OCI-LY3 (cell line): Measurements from ENCODE around the gene RNU5D-1.

Experiments
- H2AFZ ChIP-seq: fragments of 200-600, 300-600 bp; shearing (Covaris generic); 2 replicates; pipeline ENCODE4 v1.6.0; 2014; ENCODE audit warnings: antibody characterized with exemption, low read depth, low read length
- H3K27ac ChIP-seq: fragments of 200-600, 300-600 bp; sonication (generic); 2 replicates; pipeline ENCODE4 v1.5.1; 2014; ENCODE audit warnings: mild to moderate bottlenecking, low read length, moderate library complexity, mixed read lengths
- H3K27me3 ChIP-seq: fragments of 200-600, 300-600 bp; sonication (generic); 2 replicates; pipeline ENCODE4 v1.6.1; 2014; ENCODE audit warnings: low read depth, low read length, mixed read lengths
- H3K36me3 ChIP-seq: fragments of 200-600, 300-600 bp; sonication (generic); replicated peaks from 2 replicates; pipeline ENCODE3; 2014; ENCODE audit warnings: low read depth, low read length, mixed read lengths
- H3K4me1 ChIP-seq: fragments of 300-600, 200-600 bp; sonication (generic); 2 replicates; pipeline ENCODE4 v1.6.1; 2014; ENCODE audit warnings: low read length, mixed read lengths
- H3K4me2 ChIP-seq: fragments of 200-600, 300-600 bp; sonication (generic); 2 replicates; pipeline ENCODE4 v1.6.1; 2014; ENCODE audit warnings: low read length, mixed read lengths
- H3K4me3 ChIP-seq: fragments of 300-600, 200-600 bp; sonication (generic); 2 replicates; pipeline ENCODE4 v1.5.1; 2014; ENCODE audit warnings: antibody characterized with exemption, mild to moderate bottlenecking, low read length, moderate library complexity
- H3K79me2 ChIP-seq: fragments of 300-600, 200-600 bp; shearing (Covaris generic); 2 replicates; pipeline ENCODE4 v1.6.1; 2014; ENCODE audit warnings: mild to moderate bottlenecking, low read length, mixed read lengths
- H3K9ac ChIP-seq: fragments of 300-600, 200-600 bp; shearing (Covaris generic); 2 replicates; pipeline ENCODE4 v1.6.0; 2014; ENCODE audit warnings: mild to moderate bottlenecking, low read length, moderate library complexity
- H3K9me3 ChIP-seq: fragments of 200-600, 300-600 bp; shearing (Covaris generic); 2 replicates; pipeline ENCODE4 v1.6.1; 2014; ENCODE audit warnings: low read length, mixed read lengths; ENCODE audit not compliant: insufficient read depth
- H4K20me1 ChIP-seq: fragments of 200-600, 300-600 bp; sonication (generic); 2 replicates; pipeline ENCODE4 v1.6.1; 2016; ENCODE audit warnings: low read length, mixed read lengths; ENCODE audit not compliant: insufficient read depth
- EZH2phosphoT487 ChIP-seq: fragments of 200-600 bp; shearing (Covaris generic); IDR thresholded peaks from 2 replicates; pipeline ENCODE4 v1.6.1; 2018; ENCODE audit warnings: antibody characterized with exemption, mixed run types, low read depth
- TF ChIP-seq, protein P1 (sequence below): fragments of 200-600, 300-600 bp; sonication (generic); IDR thresholded peaks from 2 replicates; pipeline ENCODE4 v1.5.1; 2014; ENCODE audit warnings: antibody characterized with exemption, low read length, low read depth

Gene RNU5D-1

GRCh38 chr1:44777969-44778635 lies 47.1 kb upstream of the RNU5D-1 start:
- Histone ChIP-seq H3K79me2 (peaks cover 47% of the 10 kb centered on the region), H3K9me3 (no peaks in the 10 kb centered on the region), H3K4me3 (no peak overlapping the region), H3K27ac (no peak overlapping the region), H4K20me1 (peaks cover 31% of the 10 kb centered on the region), H2AFZ (no peak overlapping the region), H3K27me3 (no peaks in the 10 kb centered on the region), H3K4me1 (peaks cover 13% of the 10 kb centered on the region), H3K4me2 (no peak overlapping the region), H3K9ac (no peak overlapping the region), H3K36me3 (peaks cover 46% of the 10 kb centered on the region)
- TF ChIP-seq EZH2phosphoT487 = no peak
- TF ChIP-seq, protein P1, sequence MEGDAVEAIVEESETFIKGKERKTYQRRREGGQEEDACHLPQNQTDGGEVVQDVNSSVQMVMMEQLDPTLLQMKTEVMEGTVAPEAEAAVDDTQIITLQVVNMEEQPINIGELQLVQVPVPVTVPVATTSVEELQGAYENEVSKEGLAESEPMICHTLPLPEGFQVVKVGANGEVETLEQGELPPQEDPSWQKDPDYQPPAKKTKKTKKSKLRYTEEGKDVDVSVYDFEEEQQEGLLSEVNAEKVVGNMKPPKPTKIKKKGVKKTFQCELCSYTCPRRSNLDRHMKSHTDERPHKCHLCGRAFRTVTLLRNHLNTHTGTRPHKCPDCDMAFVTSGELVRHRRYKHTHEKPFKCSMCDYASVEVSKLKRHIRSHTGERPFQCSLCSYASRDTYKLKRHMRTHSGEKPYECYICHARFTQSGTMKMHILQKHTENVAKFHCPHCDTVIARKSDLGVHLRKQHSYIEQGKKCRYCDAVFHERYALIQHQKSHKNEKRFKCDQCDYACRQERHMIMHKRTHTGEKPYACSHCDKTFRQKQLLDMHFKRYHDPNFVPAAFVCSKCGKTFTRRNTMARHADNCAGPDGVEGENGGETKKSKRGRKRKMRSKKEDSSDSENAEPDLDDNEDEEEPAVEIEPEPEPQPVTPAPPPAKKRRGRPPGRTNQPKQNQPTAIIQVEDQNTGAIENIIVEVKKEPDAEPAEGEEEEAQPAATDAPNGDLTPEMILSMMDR = no peak

GRCh38 chr1:44777547-44777946 lies 46.6 kb upstream of the RNU5D-1 start:
- Histone ChIP-seq H3K4me1 (peaks cover 13% of the 10 kb centered on the region), H3K27ac (no peak overlapping the region), H3K4me3 (peak overlapping the region; percentile 88; the same call in 1 of the 2 replicates), H3K79me2 (peaks cover 47% of the 10 kb centered on the region), H2AFZ (no peak overlapping the region), H3K36me3 (peaks cover 46% of the 10 kb centered on the region), H3K4me2 (peak overlapping the region; percentile 97; the same call in 1 of the 2 replicates), H3K9me3 (no peaks in the 10 kb centered on the region), H4K20me1 (peaks cover 31% of the 10 kb centered on the region), H3K9ac (no peak overlapping the region), H3K27me3 (no peaks in the 10 kb centered on the region)
- TF ChIP-seq, protein P1 = no peak
- no peak for TF ChIP-seq EZH2phosphoT487

DNA sequence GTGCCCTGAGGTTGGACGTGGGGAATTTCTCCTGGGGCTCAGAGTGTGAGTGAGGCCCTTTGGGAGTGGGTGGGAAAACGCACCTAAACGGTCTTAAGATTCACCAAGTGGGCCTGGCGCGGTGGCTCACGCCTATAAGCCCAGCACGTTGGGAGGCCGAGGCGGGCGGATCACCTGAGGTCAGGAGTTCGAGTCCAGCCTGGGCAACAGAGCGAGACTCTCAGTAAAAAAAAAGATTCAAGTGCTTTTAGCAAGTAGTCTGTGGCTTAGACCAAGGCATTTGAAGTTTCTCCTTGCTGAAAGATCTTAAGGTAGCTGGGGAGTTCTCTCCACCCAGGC lies 45.7 kb upstream of the RNU5D-1 start:
- Histone ChIP-seq H3K4me3 (peak overlapping the region; percentile 88), H3K27ac (peak overlapping the region; percentile 79), H3K79me2 (peaks cover 47% of the 10 kb centered on the region), H3K9me3 (no peaks in the 10 kb centered on the region), H4K20me1 (peaks cover 31% of the 10 kb centered on the region), H3K27me3 (no peaks in the 10 kb centered on the region), H3K9ac (peak overlapping the region; percentile 95), H2AFZ (no peak overlapping the region), H3K4me2 (peak overlapping the region; percentile 97), H3K36me3 (peaks cover 43% of the 10 kb centered on the region), H3K4me1 (peaks cover 13% of the 10 kb centered on the region)
- TF ChIP-seq EZH2phosphoT487 = no peak
- TF ChIP-seq, protein P1 = no peak

GRCh38 chr1:44775930-44776729 lies 45.2 kb upstream of the RNU5D-1 start:
- peaks cover 31% of the 10 kb centered on the region for H4K20me1 ChIP-seq
- peak overlapping the region; percentile 79 for H3K27ac ChIP-seq
- TF ChIP-seq, protein P1 = no peak
- TF ChIP-seq EZH2phosphoT487 = no peak
- peak overlapping the region; percentile 97 for H3K4me2 ChIP-seq
- peaks cover 38% of the 10 kb centered on the region for H3K36me3 ChIP-seq
- H3K27me3 ChIP-seq = no peaks in the 10 kb centered on the region
- H3K9ac ChIP-seq = peak overlapping the region; percentile 95
- peaks cover 13% of the 10 kb centered on the region for H3K4me1 ChIP-seq
- no peak overlapping the region for H2AFZ ChIP-seq
- H3K79me2 ChIP-seq = peaks cover 47% of the 10 kb centered on the region
- peak overlapping the region; percentile 88 for H3K4me3 ChIP-seq
- H3K9me3 ChIP-seq = no peaks in the 10 kb centered on the region
